ENCODE data around the gene HS6ST3. TPM values are rescaled to one million over a fixed set of nuclear protein-coding genes. Genes with fewer than 3 reads are reported as not detected.
"Not testable (repeated sequence)": the region's sequence is repeated elsewhere in the genome, so short reads cannot be mapped to it uniquely, and the experiment has no call there.

Gene HS6ST3
- polyA plus RNA-seq, 1 donor = 1.4 TPM

DNA sequence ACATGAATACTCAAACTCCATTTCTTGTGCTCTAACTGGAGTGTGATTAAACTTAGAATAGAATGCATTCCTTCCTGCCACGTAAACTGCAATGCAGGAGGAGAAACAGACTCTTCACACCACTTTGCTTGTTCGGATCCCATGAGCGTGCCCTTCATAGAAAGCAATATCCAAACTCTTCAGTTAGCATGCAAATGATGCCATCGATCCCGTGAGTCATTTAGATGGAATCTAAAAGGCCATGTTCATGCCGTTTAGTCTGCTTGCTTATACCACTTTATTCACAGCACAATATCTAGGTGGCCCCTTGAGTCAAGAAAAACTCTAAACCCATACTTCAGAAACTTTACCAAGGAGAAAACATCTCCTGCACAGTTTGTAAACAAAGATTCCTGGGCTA lies 678.6 kb downstream of the HS6ST3 start:
- no peak for DNase-seq
- H3K9me3 ChIP-seq (ENCODE audit: control insufficient read depth, low read depth, low read length) = no peaks in the 10 kb centered on the region
- no CpG with 5 or more reads among the region's 6 CpGs for WGBS (ENCODE audit: insufficient coverage, low lambda C conversion rate)
- no peaks in the 10 kb centered on the region for H3K27me3 ChIP-seq (ENCODE audit: control insufficient read depth, insufficient read depth, low read length)
- H3K4me1 ChIP-seq (ENCODE audit: control insufficient read depth, insufficient read depth, low read length) = no peaks in the 10 kb centered on the region
- no peaks in the 10 kb centered on the region for H3K36me3 ChIP-seq (ENCODE audit: control insufficient read depth, insufficient read depth, low read length)
- no peak overlapping the region for H3K27ac ChIP-seq (ENCODE audit: low read length)
- H3K4me3 ChIP-seq (ENCODE audit: low read length) = no peak overlapping the region

DNA sequence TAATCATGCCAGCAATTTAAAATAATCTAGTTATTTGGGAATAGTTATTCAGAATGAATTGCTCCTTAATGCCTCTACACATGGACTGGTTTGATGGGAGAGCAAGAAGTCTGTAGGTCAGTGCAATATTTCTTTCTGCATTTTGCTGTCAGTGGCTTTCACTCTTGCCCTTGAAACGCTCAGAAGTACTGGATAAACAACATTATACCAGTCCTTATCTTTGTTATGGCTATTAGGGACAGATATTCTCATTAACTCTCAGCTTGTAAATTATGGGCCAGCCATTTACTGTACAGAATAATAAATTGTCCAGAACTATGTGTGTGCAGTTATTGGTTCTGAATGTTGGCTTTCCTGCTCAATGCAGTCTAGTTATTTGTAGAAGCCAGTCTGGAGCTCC lies 680.0 kb downstream of the HS6ST3 start:
- H3K36me3 ChIP-seq (ENCODE audit: control insufficient read depth, insufficient read depth, low read length) = no peaks in the 10 kb centered on the region
- H3K4me3 ChIP-seq (ENCODE audit: low read length) = no peak overlapping the region
- peak in 1 of 2 donors; percentile 70 for DNase-seq
- no CpG with 5 or more reads among the region's 1 CpG for WGBS (ENCODE audit: insufficient coverage, low lambda C conversion rate)
- no peaks in the 10 kb centered on the region for H3K9me3 ChIP-seq (ENCODE audit: control insufficient read depth, low read depth, low read length)
- no peaks in the 10 kb centered on the region for H3K4me1 ChIP-seq (ENCODE audit: control insufficient read depth, insufficient read depth, low read length)
- H3K27ac ChIP-seq (ENCODE audit: low read length) = no peak overlapping the region
- no peaks in the 10 kb centered on the region for H3K27me3 ChIP-seq (ENCODE audit: control insufficient read depth, insufficient read depth, low read length)

DNA sequence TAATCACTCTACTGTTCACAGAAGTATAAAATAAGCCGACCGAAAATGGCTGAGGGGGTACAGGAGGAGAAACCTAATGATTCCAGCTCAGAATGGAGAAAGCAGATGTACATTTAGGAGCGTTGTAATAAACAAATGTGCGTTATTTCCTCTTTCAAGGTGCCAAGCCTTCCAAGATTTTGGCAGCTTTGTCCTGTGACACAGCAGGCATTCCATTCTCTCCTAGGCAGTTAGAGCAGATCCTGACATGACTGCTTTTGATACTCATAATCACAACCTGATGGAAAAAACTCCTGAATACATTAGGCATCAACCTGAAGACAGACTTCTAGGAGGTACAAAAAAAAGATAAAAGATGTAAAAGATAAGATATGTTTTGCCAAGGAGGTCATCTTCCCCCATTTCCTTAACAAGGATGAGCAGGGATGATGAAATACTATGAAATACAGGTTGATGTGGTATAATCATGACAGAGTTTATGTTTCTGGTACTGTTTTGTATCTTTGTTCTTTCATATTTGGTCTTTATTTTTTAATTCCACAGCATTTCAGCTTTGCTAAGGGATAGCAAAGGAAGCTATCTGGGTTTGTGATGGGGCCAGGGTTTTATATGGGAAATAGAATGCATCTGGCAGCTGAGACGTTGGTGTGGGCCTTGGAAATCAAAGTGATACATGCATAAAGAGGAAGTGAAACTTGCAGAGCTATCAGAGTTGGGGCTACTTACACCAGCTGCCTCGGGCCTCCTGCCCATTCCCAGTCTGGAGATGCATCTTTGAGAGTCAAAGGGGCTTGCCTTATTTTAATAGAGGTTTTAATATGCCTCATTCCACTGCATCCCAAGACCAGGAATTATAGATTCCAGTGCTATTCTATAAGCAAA lies 681.8 kb downstream of the HS6ST3 start:
- no peak overlapping the region for H3K27ac ChIP-seq (ENCODE audit: low read length)
- no peaks in the 10 kb centered on the region for H3K36me3 ChIP-seq (ENCODE audit: control insufficient read depth, insufficient read depth, low read length)
- WGBS (ENCODE audit: insufficient coverage, low lambda C conversion rate) = 77% methylated on average over 3 of the region's 6 CpGs
- no peaks in the 10 kb centered on the region for H3K4me1 ChIP-seq (ENCODE audit: control insufficient read depth, insufficient read depth, low read length)
- no peaks in the 10 kb centered on the region for H3K27me3 ChIP-seq (ENCODE audit: control insufficient read depth, insufficient read depth, low read length)
- no peak for DNase-seq
- no peak overlapping the region for H3K4me3 ChIP-seq (ENCODE audit: low read length)
- H3K9me3 ChIP-seq (ENCODE audit: control insufficient read depth, low read depth, low read length) = no peaks in the 10 kb centered on the region

DNA sequence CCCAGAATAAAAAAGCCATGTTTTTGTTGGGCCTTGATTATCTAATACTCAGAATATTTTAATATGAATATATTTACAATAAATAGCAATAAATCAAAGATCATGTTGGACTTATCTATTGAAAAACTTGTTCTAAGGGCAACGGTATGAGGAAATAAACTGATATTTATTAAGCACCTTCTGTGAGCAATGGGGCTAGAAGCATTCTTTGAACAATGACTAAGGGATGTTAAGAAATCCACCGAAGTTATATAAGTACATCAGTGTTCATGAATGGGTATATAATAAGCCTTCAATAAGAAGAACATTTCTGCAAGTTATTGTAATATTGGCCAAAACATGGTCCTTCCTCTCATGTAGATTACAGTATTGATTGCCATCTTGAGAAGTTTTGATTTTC lies 682.5 kb downstream of the HS6ST3 start:
- 65% methylated on average over 2 of the region's 2 CpGs for WGBS (ENCODE audit: insufficient coverage, low lambda C conversion rate)
- Histone ChIP-seq H3K4me1 (ENCODE audit: control insufficient read depth, insufficient read depth, low read length) (no peaks in the 10 kb centered on the region), H3K27me3 (ENCODE audit: control insufficient read depth, insufficient read depth, low read length) (no peaks in the 10 kb centered on the region), H3K27ac (ENCODE audit: low read length) (no peak overlapping the region), H3K9me3 (ENCODE audit: control insufficient read depth, low read depth, low read length) (no peaks in the 10 kb centered on the region), H3K4me3 (ENCODE audit: low read length) (no peak overlapping the region), H3K36me3 (ENCODE audit: control insufficient read depth, insufficient read depth, low read length) (no peaks in the 10 kb centered on the region)
- no peak for DNase-seq

DNA sequence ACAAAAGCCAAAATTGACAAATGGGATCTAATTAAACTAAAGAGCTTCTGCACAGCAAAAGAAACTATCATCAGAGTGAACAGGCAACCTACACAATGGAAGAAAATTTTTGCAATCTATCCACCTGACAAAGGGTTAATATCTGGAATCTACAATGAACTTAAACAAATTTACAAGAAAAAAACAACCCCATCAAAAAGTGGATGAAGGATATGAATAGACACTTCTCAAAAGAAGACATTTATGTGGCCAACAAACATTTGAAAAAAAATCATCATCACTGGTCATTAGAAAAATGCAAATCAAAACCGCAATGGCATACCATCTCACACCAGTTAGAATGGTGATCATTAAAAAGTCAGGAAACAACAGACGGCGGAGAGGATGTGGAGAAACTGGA lies 688.4 kb downstream of the HS6ST3 start:
- not testable (repeated sequence) for H3K27me3 ChIP-seq (ENCODE audit: control insufficient read depth, insufficient read depth, low read length); H3K4me3 ChIP-seq (ENCODE audit: low read length); H3K4me1 ChIP-seq (ENCODE audit: control insufficient read depth, insufficient read depth, low read length); H3K27ac ChIP-seq (ENCODE audit: low read length); H3K9me3 ChIP-seq (ENCODE audit: control insufficient read depth, low read depth, low read length); DNase-seq; H3K36me3 ChIP-seq (ENCODE audit: control insufficient read depth, insufficient read depth, low read length)
- 100% methylated on average over 2 of the region's 3 CpGs for WGBS (ENCODE audit: insufficient coverage, low lambda C conversion rate)

DNA sequence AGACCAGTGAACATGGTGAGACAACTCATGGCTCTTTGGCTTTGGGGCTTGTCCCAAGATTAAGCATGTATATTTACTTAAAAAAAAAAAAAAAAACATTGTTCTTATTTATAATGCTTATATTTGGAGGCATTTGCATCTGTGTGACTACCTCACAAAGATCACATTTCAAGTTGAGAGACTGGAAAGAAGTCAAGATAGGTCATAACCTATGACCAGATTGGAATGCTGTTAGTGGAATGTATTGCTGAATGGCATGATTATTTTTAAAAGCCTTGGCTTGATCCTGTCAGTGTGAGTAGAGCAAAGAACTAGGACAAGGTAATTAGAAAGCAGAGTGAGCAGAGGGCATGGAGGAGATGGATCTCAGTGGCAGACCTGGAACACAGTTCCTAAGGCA lies 689.8 kb downstream of the HS6ST3 start:
- no peaks in the 10 kb centered on the region for H3K36me3 ChIP-seq (ENCODE audit: control insufficient read depth, insufficient read depth, low read length)

DNA sequence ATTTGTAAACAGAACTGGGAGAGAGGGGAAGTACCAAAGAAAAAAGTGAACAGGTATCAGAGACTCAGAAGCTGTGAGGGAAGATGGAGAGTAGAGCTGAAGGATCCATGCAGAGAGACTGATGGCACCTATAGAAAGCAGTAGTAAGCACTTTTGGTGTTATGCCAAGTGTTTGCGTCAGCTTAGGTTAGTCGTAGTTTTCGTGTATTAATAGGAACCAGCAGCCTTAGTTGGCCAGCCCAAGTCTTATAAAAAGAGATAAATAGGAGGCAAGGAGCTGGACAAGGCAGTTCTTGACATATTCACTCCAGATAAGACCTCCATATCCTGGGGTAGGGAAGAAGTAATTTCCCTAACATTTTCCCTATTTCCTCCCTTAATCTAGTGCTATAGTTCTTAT lies 690.2 kb downstream of the HS6ST3 start:
- WGBS (ENCODE audit: insufficient coverage, low lambda C conversion rate) = no CpG with 5 or more reads among the region's 3 CpGs
- Histone ChIP-seq H3K4me3 (ENCODE audit: low read length) (no peak overlapping the region), H3K4me1 (ENCODE audit: control insufficient read depth, insufficient read depth, low read length) (no peaks in the 10 kb centered on the region), H3K9me3 (ENCODE audit: control insufficient read depth, low read depth, low read length) (no peaks in the 10 kb centered on the region), H3K27ac (ENCODE audit: low read length) (no peak overlapping the region), H3K27me3 (ENCODE audit: control insufficient read depth, insufficient read depth, low read length) (no peaks in the 10 kb centered on the region), H3K36me3 (ENCODE audit: control insufficient read depth, insufficient read depth, low read length) (no peaks in the 10 kb centered on the region)
- no peak for DNase-seq

More for the DNA sequence above, 689.8 kb downstream of the HS6ST3 start:
- H3K4me3 ChIP-seq (ENCODE audit: low read length) = no peak overlapping the region
- H3K27ac ChIP-seq (ENCODE audit: low read length) = no peak overlapping the region
- no peak for DNase-seq
- H3K9me3 ChIP-seq (ENCODE audit: control insufficient read depth, low read depth, low read length) = no peaks in the 10 kb centered on the region
- no peaks in the 10 kb centered on the region for H3K4me1 ChIP-seq (ENCODE audit: control insufficient read depth, insufficient read depth, low read length)
- H3K27me3 ChIP-seq (ENCODE audit: control insufficient read depth, insufficient read depth, low read length) = no peaks in the 10 kb centered on the region

DNA sequence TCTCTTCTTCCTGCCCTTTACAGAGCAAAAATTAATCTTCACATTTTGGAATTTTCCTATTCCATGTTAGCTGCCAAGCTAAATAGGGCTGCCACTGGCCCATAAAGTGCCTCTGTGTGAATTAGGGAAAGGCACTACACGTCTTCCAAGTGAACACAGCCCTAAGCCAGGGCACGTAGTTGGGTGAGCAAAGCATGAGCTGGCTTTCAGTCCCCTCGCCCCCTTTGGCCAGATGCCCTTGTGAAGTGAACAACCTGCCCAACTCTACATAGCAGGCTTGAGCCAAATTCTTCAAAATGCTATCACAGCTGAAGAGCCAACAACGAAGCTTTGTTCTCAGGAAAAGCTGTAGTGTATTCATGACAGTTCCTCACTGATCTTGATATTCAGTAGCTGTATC lies 691.2 kb downstream of the HS6ST3 start:
- Histone ChIP-seq H3K4me3 (ENCODE audit: low read length) (no peak overlapping the region), H3K27me3 (ENCODE audit: control insufficient read depth, insufficient read depth, low read length) (no peaks in the 10 kb centered on the region), H3K9me3 (ENCODE audit: control insufficient read depth, low read depth, low read length) (no peaks in the 10 kb centered on the region), H3K27ac (ENCODE audit: low read length) (no peak overlapping the region), H3K36me3 (ENCODE audit: control insufficient read depth, insufficient read depth, low read length) (no peaks in the 10 kb centered on the region), H3K4me1 (ENCODE audit: control insufficient read depth, insufficient read depth, low read length) (no peaks in the 10 kb centered on the region)
- WGBS (ENCODE audit: insufficient coverage, low lambda C conversion rate) = 33% methylated on average over 1 of the region's 4 CpGs
- DNase-seq = no peak

DNA sequence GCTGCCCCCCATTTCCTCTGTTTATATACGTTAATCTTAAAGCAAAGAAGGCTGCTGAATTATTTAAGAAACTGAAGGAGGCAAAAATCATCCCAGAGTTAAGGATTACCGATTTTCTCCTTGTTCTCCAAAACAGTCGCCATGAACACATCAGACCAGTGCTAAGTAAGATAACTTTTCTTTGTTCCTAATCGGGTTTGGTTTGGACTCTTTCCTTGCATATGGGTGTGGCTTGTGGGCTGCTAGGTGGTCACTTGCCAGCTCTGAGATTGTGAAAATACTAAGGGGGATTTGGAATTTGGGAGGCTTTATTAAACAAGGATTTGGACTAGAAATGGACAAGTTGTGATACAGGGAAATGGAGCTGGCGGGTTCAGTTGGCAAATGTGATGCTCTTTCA lies 692.3 kb downstream of the HS6ST3 start:
- WGBS (ENCODE audit: insufficient coverage, low lambda C conversion rate) = no CpG with 5 or more reads among the region's 5 CpGs
- Histone ChIP-seq H3K4me1 (ENCODE audit: control insufficient read depth, insufficient read depth, low read length) (no peaks in the 10 kb centered on the region), H3K27me3 (ENCODE audit: control insufficient read depth, insufficient read depth, low read length) (no peaks in the 10 kb centered on the region), H3K27ac (ENCODE audit: low read length) (no peak overlapping the region), H3K9me3 (ENCODE audit: control insufficient read depth, low read depth, low read length) (no peaks in the 10 kb centered on the region), H3K36me3 (ENCODE audit: control insufficient read depth, insufficient read depth, low read length) (no peaks in the 10 kb centered on the region), H3K4me3 (ENCODE audit: low read length) (no peak overlapping the region)
- no peak for DNase-seq

DNA sequence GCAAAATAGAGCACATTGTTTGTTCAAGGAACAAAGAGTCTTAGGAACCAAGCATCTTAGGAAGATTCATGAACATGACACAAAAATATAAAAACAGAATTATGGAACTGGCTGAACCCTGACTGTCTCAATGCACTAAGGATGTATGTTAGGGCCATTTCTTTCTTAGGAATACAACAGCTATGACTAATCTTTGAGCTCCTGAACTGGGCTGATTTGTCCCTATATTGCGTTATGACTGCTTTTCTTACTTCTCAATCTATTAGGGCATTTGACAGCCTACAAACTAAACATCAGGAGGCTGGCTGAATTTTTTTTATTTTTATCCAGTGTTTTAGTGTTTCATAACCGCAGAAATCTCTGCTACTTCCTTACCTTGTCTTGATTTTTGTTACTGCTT lies 693.1 kb downstream of the HS6ST3 start:
- no peaks in the 10 kb centered on the region for H3K27me3 ChIP-seq (ENCODE audit: control insufficient read depth, insufficient read depth, low read length)
- H3K4me3 ChIP-seq (ENCODE audit: low read length) = no peak overlapping the region
- WGBS (ENCODE audit: insufficient coverage, low lambda C conversion rate) = 89% methylated on average over 1 of the region's 2 CpGs
- H3K36me3 ChIP-seq (ENCODE audit: control insufficient read depth, insufficient read depth, low read length) = no peaks in the 10 kb centered on the region
- H3K9me3 ChIP-seq (ENCODE audit: control insufficient read depth, low read depth, low read length) = no peaks in the 10 kb centered on the region
- H3K27ac ChIP-seq (ENCODE audit: low read length) = no peak overlapping the region
- H3K4me1 ChIP-seq (ENCODE audit: control insufficient read depth, insufficient read depth, low read length) = no peaks in the 10 kb centered on the region
- DNase-seq = no peak

DNA sequence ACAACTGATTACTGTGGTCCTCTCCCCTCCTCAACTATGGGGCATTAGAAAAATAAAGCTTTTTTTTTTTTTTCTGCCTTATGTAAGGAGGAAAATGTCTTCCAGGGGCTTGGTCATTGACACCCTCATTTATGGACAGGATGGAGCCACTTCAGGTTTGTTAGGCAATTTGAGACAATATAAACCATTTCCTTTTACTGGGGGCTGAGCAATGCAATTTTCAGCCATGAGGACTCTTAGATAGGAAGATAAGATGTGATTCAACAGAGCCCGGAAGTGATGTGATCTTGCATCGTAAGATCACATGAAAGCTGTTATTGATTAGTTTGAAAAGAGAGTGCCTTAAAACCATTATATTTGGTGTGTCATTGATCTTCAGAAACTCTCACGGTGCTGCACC lies 693.6 kb downstream of the HS6ST3 start:
- Histone ChIP-seq H3K4me1 (ENCODE audit: control insufficient read depth, insufficient read depth, low read length) (no peaks in the 10 kb centered on the region), H3K4me3 (ENCODE audit: low read length) (no peak overlapping the region), H3K27ac (ENCODE audit: low read length) (no peak overlapping the region), H3K36me3 (ENCODE audit: control insufficient read depth, insufficient read depth, low read length) (no peaks in the 10 kb centered on the region), H3K9me3 (ENCODE audit: control insufficient read depth, low read depth, low read length) (no peaks in the 10 kb centered on the region), H3K27me3 (ENCODE audit: control insufficient read depth, insufficient read depth, low read length) (no peaks in the 10 kb centered on the region)
- DNase-seq = no peak
- WGBS (ENCODE audit: insufficient coverage, low lambda C conversion rate) = 94% methylated on average over 2 of the region's 3 CpGs

Data from large intestine (tissue), 3 donors.